Endothelial cell (in vitro differentiated cells): ENCODE measurements around the gene GABBR1. TPM values are rescaled to one million over a fixed set of nuclear protein-coding genes. Genes with fewer than 3 reads are reported as not detected.

ENCODE experiments used
- DNase-seq: peaks from one replicate; pipeline ENCODE4 v3.0.0; 2021; ENCODE audit warnings: low spot score
- H3K27ac Mint-ChIP-seq: one replicate; pipeline ENCODE4 v1.8.0; 2021; ENCODE audit warnings: mixed read lengths, inconsistent platforms; ENCODE audit not compliant: unreplicated experiment
- H3K27me3 Mint-ChIP-seq: one replicate; pipeline ENCODE4 v1.8.0; 2021; ENCODE audit warnings: mild to moderate bottlenecking, moderate library complexity, mixed read lengths, inconsistent platforms; ENCODE audit not compliant: unreplicated experiment
- H3K36me3 Mint-ChIP-seq: one replicate; pipeline ENCODE4 v1.8.0; 2021; ENCODE audit warnings: mild to moderate bottlenecking, low read depth, mixed read lengths, inconsistent platforms; ENCODE audit not compliant: unreplicated experiment
- H3K4me1 Mint-ChIP-seq: one replicate; pipeline ENCODE4 v1.8.0; 2021; ENCODE audit warnings: mild to moderate bottlenecking, mixed read lengths, inconsistent platforms; ENCODE audit not compliant: unreplicated experiment
- H3K4me3 Mint-ChIP-seq: one replicate; pipeline ENCODE4 v1.8.0; 2021; ENCODE audit warnings: mild to moderate bottlenecking, mixed read lengths, inconsistent platforms; ENCODE audit not compliant: unreplicated experiment
- H3K9me3 Mint-ChIP-seq: one replicate; pipeline ENCODE4 v1.8.0; 2021; ENCODE audit warnings: mixed read lengths, inconsistent platforms; ENCODE audit not compliant: unreplicated experiment
- CTCF ChIP-seq: fragments of 200-600 bp; sonication (generic); IDR thresholded peaks from one replicate; pipeline ENCODE4 v1.5.0; 2021; ENCODE audit warnings: antibody characterized with exemption; ENCODE audit not compliant: unreplicated experiment
- total RNA-seq: library from RNA; stranded (reverse); fragmentation: NEBNext Ultra II Directional; extraction: Animal tissue kit (Norgen Biotek cat#: 25700); gene quantifications from one replicate; pipeline ENCODE4 v1.2.1, GENCODE V29; 2021; ENCODE audit not compliant: unreplicated experiment

The GABBR1 gene
- total RNA-seq, 1 donor from 2014 or later = 164 TPM

GRCh38 chr6:29517728-29518440 lies 115.1 kb downstream of the GABBR1 start:
- TF ChIP-seq CTCF = no peak
- DNase-seq = no peak
- no peaks in the 10 kb centered on the region for H3K9me3 Mint-ChIP-seq
- no peak overlapping the region for H3K27ac Mint-ChIP-seq
- peaks cover 4% of the 10 kb centered on the region for H3K27me3 Mint-ChIP-seq
- no peak overlapping the region for H3K4me3 Mint-ChIP-seq
- H3K36me3 Mint-ChIP-seq = no peaks in the 10 kb centered on the region
- peaks cover 7% of the 10 kb centered on the region for H3K4me1 Mint-ChIP-seq

GRCh38 chr6:29517245-29517644 lies 115.7 kb downstream of the GABBR1 start:
- Mint-ChIP-seq H3K27me3 (peaks cover 4% of the 10 kb centered on the region), H3K9me3 (no peaks in the 10 kb centered on the region), H3K4me1 (peaks cover 7% of the 10 kb centered on the region), H3K27ac (no peak overlapping the region), H3K36me3 (no peaks in the 10 kb centered on the region), H3K4me3 (no peak overlapping the region)
- TF ChIP-seq CTCF = no peak
- no peak for DNase-seq

GRCh38 chr6:29516108-29516507 lies 116.9 kb downstream of the GABBR1 start:
- no peaks in the 10 kb centered on the region for H3K36me3 Mint-ChIP-seq
- H3K9me3 Mint-ChIP-seq = no peaks in the 10 kb centered on the region
- peaks cover 4% of the 10 kb centered on the region for H3K27me3 Mint-ChIP-seq
- H3K4me1 Mint-ChIP-seq = peaks cover 7% of the 10 kb centered on the region
- TF ChIP-seq CTCF = no peak
- DNase-seq = no peak
- H3K27ac Mint-ChIP-seq = no peak overlapping the region
- no peak overlapping the region for H3K4me3 Mint-ChIP-seq

GRCh38 chr6:29510746-29511300 lies 122.2 kb downstream of the GABBR1 start:
- Mint-ChIP-seq H3K4me3 (no peak overlapping the region), H3K9me3 (no peaks in the 10 kb centered on the region), H3K4me1 (peaks cover 3% of the 10 kb centered on the region), H3K27ac (no peak overlapping the region), H3K27me3 (peaks cover 2% of the 10 kb centered on the region), H3K36me3 (no peaks in the 10 kb centered on the region)
- TF ChIP-seq CTCF = no peak
- DNase-seq = no peak

- no peaks in the 10 kb centered on the region for H3K9me3 Mint-ChIP-seq
- DNase-seq = no peak
- no peak overlapping the region for H3K27ac Mint-ChIP-seq
- H3K4me3 Mint-ChIP-seq = no peak overlapping the region
- no peaks in the 10 kb centered on the region for H3K36me3 Mint-ChIP-seq
- H3K27me3 Mint-ChIP-seq = peaks cover 5% of the 10 kb centered on the region
- peaks cover 3% of the 10 kb centered on the region for H3K4me1 Mint-ChIP-seq
- TF ChIP-seq CTCF = no peak
Observed at GRCh38 chr6:29510202-29510601, 122.8 kb downstream of the GABBR1 start.

Other genes starting within 250 kb of the GABBR1 start
- gene OR12D2, start 237.6 kb downstream of the GABBR1 start, total RNA-seq = not detected
- gene OR12D1, start 218.3 kb downstream of the GABBR1 start, total RNA-seq = not detected
- not detected for gene OR10C1, start 193.9 kb downstream of the GABBR1 start, total RNA-seq
- gene OR11A1, start 176.1 kb downstream of the GABBR1 start, total RNA-seq = not detected
- not detected for gene OR2H1, start 176.0 kb downstream of the GABBR1 start, total RNA-seq
- not detected for gene MAS1L, start 145.2 kb downstream of the GABBR1 start, total RNA-seq
- not detected for gene UBD, start 73.5 kb downstream of the GABBR1 start, total RNA-seq
- gene OR2H2, start 48.1 kb downstream of the GABBR1 start, total RNA-seq = not detected
- not detected for gene MOG, start 23.9 kb upstream of the GABBR1 start, total RNA-seq
- 1.0 TPM for gene ZFP57, start 48.0 kb upstream of the GABBR1 start, total RNA-seq
- gene HLA-F, start 90.3 kb upstream of the GABBR1 start, total RNA-seq = 5.1 TPM
- gene HLA-G, start 194.6 kb upstream of the GABBR1 start, total RNA-seq = 0.41 TPM